ENCODE data around the gene HLA-DMB. TPM values are rescaled to one million over a fixed set of nuclear protein-coding genes. Genes with fewer than 3 reads are reported as not detected.
A peak's percentile ranks its signal among the peaks of the same experiment; 100 is the strongest.

Gene HLA-DMB
- total and polyA plus RNA-seq, 4 donors, result 2.8 to 13.1 (median 7.7) TPM

GRCh38 chr6:32971581-32972352 is 30.9 kb upstream of the HLA-DMB start (continued):
- no peak for TF ChIP-seq CTCF (IDR thresholded peaks at IDR 0.05; ENCODE audit: low read depth, low read length, missing input control)
- peak; percentile 0 for TF ChIP-seq HNF4G (IDR thresholded peaks at IDR 0.05)
- peak; percentile 95 for TF ChIP-seq REST (IDR thresholded peaks at IDR 0.05)
- TF ChIP-seq SP1 (IDR thresholded peaks at IDR 0.05), result peak; percentile 91
- peak; percentile 98 to 99 for TF ChIP-seq EGR1 (IDR thresholded peaks at IDR 0.05; ENCODE audit: low read depth in 2 of 2)
- TF ChIP-seq NR2F2 (IDR thresholded peaks at IDR 0.05), result peak; percentile 78

- under 1% methylated on average over 15 of the region's 15 CpGs for WGBS
- Histone ChIP-seq H3K9me3 (ENCODE audit: control insufficient read depth in 4 of 4, low read length in 3 of 4) (no peaks in the 10 kb centered on the region), H3K27me3 (ENCODE audit: control insufficient read depth in 4 of 4, insufficient read depth in 4 of 4, low read length in 3 of 4) (no peaks in the 10 kb centered on the region), H3K27ac (ENCODE audit: low read depth in 1 of 2, low read length in 2 of 2) (peak overlapping the region; percentile 99 to 100), H3K36me3 (ENCODE audit: control insufficient read depth in 4 of 4, insufficient read depth in 3 of 4, low read depth in 1 of 4, low read length in 3 of 4) (peaks cover 6 to 20% (median 13%) of the 10 kb centered on the region in 4 donors), H3K9ac (ENCODE audit: low read depth in 1 of 2, low read length in 2 of 2) (peak overlapping the region; percentile 96 to 100), H3K4me1 (ENCODE audit: control insufficient read depth in 4 of 4, insufficient read depth in 4 of 4, low read length in 3 of 4) (peaks cover under 1 to 35% (median 30%) of the 10 kb centered on the region in 4 donors), H3K4me3 (ENCODE audit: low read depth in 1 of 3, low read length in 3 of 3) (peak overlapping the region; percentile 81 to 93 (median 87))
- TF ChIP-seq MAX (IDR thresholded peaks at IDR 0.05) (no peak), RXRA (IDR thresholded peaks at IDR 0.05) (no peak), HNF4A (conservative IDR thresholded peaks at IDR 0.05) (no peak), ZBTB33 (IDR thresholded peaks at IDR 0.05) (no peak), NR2F2 (IDR thresholded peaks at IDR 0.05) (no peak), FOXA2 (IDR thresholded peaks at IDR 0.05) (no peak), TAF1 (conservative IDR thresholded peaks at IDR 0.05) (no peak), HNF4G (IDR thresholded peaks at IDR 0.05) (no peak), REST (IDR thresholded peaks at IDR 0.05) (no peak), YY1 (IDR thresholded peaks at IDR 0.05) (no peak), GABPA (IDR thresholded peaks at IDR 0.05 in 1 of 2, conservative IDR thresholded peaks at IDR 0.05 in 1 of 2) (no peak), RAD21 (IDR thresholded peaks at IDR 0.05) (no peak), SP1 (IDR thresholded peaks at IDR 0.05) (no peak), JUND (IDR thresholded peaks at IDR 0.05) (no peak), EGR1 (IDR thresholded peaks at IDR 0.05; ENCODE audit: low read depth in 2 of 2) (no peak), ATF3 (IDR thresholded peaks at IDR 0.05) (no peak), FOXA1 (IDR thresholded peaks at IDR 0.05) (no peak)
- no peak for DNase-seq (ENCODE audit: low spot score)
Observed at GRCh38 chr6:32971242-32971580, 30.4 kb upstream of the HLA-DMB start.

Data from liver (tissue), 9 donors.